Measurements from ENCODE around the gene CDSN.

CDSN gene

DNA sequence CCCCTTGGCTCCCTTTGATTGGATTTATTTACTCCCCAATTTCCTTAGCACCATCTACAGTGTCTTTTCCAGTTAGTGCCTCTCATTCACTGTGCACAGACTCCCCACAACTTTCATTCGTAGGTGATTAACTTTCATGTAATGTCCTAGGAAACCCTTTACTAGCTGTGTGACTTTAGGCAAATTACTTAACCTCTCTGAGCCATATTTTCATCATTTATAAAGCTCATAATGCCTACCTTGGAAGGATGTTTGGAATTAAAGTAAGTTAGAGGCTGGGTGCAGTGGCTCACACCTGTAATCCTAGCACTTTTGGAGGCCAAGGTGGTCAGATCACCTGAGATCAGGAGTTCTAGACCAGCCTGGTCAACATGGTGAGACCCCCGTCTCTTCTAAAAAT, 28.0 kb downstream of the CDSN start:
- Histone ChIP-seq H3K4me3 (ENCODE audit: low read depth in 1 of 2, low read length in 1 of 2) (no peak overlapping the region), H3K27ac (no peak overlapping the region), H3K27me3 (peaks cover 2% of the 10 kb centered on the region), H3K9me3 (no peaks in the 10 kb centered on the region), H3K36me3 (no peaks in the 10 kb centered on the region), H3K4me1 (ENCODE audit: control insufficient read depth in 1 of 2, insufficient read depth in 1 of 2, low read depth in 1 of 2, low read length in 1 of 2) (no peaks in the 10 kb centered on the region)
- TF ChIP-seq, protein P1, sequence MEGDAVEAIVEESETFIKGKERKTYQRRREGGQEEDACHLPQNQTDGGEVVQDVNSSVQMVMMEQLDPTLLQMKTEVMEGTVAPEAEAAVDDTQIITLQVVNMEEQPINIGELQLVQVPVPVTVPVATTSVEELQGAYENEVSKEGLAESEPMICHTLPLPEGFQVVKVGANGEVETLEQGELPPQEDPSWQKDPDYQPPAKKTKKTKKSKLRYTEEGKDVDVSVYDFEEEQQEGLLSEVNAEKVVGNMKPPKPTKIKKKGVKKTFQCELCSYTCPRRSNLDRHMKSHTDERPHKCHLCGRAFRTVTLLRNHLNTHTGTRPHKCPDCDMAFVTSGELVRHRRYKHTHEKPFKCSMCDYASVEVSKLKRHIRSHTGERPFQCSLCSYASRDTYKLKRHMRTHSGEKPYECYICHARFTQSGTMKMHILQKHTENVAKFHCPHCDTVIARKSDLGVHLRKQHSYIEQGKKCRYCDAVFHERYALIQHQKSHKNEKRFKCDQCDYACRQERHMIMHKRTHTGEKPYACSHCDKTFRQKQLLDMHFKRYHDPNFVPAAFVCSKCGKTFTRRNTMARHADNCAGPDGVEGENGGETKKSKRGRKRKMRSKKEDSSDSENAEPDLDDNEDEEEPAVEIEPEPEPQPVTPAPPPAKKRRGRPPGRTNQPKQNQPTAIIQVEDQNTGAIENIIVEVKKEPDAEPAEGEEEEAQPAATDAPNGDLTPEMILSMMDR (IDR thresholded peaks at IDR 0.05), result no peak

DNA sequence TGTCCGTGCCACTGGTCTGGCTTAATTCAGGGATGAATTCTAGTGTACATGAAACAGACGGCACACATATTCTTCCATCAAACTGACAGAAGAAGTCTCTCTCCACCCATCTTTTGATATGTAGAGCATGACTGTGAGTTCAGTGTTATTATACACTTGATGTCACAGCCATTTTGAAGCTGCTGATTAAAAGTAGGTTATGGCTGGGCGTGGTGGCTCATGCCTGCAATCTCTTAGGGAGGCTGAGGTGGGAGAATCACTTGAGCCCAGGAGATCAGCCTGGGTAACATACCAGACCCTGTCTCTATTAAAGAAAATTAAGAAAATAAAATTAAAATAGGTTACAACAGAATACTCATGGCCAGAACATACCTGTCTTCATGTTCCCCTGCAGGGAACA, 28.6 kb downstream of the CDSN start:
- Histone ChIP-seq H3K27me3 (peaks cover 8% of the 10 kb centered on the region), H3K4me1 (ENCODE audit: control insufficient read depth in 1 of 2, insufficient read depth in 1 of 2, low read depth in 1 of 2, low read length in 1 of 2) (no peaks in the 10 kb centered on the region), H3K9me3 (no peaks in the 10 kb centered on the region), H3K36me3 (no peaks in the 10 kb centered on the region), H3K27ac (no peak overlapping the region), H3K4me3 (ENCODE audit: low read depth in 1 of 2, low read length in 1 of 2) (no peak overlapping the region)
- TF ChIP-seq, protein P1 (IDR thresholded peaks at IDR 0.05), result no peak

DNA sequence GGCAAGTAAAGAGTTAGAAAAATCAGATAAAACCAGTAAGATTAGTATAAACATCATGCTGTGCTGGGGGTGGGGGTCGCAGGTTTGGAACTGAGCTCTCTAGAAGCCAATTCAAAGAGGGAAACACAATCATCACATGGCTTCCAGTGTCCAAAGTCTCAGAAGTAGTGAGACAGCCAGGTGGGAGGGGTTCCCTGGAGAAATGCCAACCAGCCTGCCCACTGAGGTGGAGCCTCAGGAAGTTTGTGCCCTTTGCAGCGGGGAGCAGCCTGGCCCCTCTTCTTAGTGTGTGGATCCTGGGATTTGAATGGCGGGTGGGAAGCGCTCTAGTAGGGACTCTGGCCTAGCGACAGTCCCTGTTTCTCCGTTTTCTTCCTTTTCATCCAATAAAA, 29.3 kb downstream of the CDSN start:
- H3K36me3 ChIP-seq, result no peaks in the 10 kb centered on the region
- H3K27ac ChIP-seq, result no peak overlapping the region
- no peaks in the 10 kb centered on the region for H3K4me1 ChIP-seq (ENCODE audit: control insufficient read depth in 1 of 2, insufficient read depth in 1 of 2, low read depth in 1 of 2, low read length in 1 of 2)
- H3K27me3 ChIP-seq, result peaks cover 15% of the 10 kb centered on the region
- no peaks in the 10 kb centered on the region for H3K9me3 ChIP-seq
- TF ChIP-seq, protein P1 (IDR thresholded peaks at IDR 0.05), result no peak
- no peak overlapping the region for H3K4me3 ChIP-seq (ENCODE audit: low read depth in 1 of 2, low read length in 1 of 2)

DNA sequence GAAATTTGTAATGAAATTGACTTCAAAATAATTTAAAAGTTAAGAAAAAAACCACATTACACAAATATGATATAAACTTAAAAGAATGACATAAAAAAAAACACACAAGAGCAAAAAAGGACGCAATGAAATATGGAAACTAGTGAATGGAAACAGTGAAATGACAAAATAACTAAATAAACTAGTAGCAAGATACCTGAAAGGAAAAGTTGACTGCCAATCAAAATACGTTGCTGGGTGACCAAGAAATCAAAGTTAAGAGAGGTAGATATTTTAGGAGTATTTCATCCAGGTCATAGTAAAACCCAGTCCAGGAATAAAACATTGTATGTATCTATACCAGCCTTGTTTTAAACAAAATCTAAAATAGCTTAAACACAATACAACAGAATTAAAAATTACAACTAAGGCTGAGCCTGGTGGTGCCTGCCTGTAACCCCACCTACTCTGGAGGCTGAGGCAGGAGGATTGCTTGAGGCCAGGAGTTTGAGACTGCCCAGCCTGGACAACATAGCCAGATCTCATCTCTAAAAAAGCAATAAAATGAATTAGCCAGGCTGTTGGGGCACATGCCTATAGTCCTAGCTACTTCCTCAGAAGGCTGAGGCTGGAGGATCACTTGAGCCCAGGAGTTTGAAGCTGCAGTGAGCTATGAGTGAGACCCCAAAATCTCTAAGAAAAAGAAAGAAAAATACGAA, 29.8 kb downstream of the CDSN start:
- Histone ChIP-seq H3K4me3 (ENCODE audit: low read depth in 1 of 2, low read length in 1 of 2) (no peak overlapping the region), H3K27me3 (peaks cover 21% of the 10 kb centered on the region), H3K4me1 (ENCODE audit: control insufficient read depth in 1 of 2, insufficient read depth in 1 of 2, low read depth in 1 of 2, low read length in 1 of 2) (no peaks in the 10 kb centered on the region), H3K36me3 (no peaks in the 10 kb centered on the region), H3K9me3 (no peaks in the 10 kb centered on the region), H3K27ac (no peak overlapping the region)
- TF ChIP-seq, protein P1 (IDR thresholded peaks at IDR 0.05), result no peak

DNA sequence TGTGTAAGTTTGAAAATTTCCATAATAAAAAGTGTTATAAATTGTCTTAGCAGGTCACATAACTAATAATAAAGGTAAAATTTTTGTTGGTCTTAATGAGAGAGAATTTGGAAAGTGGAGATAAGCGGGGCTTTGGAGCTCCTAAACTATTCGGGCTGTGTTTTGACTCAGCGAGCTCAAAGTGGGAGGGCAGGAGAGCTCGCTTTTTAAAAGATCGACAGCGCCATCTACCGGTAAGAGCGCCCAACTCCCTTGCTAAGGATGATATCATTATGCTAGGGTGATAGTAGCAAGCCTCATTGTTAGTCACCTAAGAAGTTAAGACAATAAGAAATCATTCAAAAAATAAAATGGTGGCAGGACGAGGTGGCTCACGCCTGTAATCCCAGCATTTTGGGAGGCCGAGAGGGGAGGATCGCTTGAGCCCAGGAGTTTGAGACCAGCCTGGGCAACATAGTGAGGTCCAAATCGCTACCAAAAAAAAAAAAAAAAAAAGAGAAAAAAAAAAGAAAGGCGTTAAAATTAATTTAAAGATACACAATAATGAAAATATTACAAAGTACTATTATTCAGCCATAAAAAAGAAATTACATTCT, 32.7 kb downstream of the CDSN start:
- H3K4me1 ChIP-seq (ENCODE audit: control insufficient read depth in 1 of 2, insufficient read depth in 1 of 2, low read depth in 1 of 2, low read length in 1 of 2), result no peaks in the 10 kb centered on the region
- TF ChIP-seq, protein P1 (IDR thresholded peaks at IDR 0.05), result peak; percentile 74

More for the DNA sequence above, 32.7 kb downstream of the CDSN start:
- no peak overlapping the region for H3K4me3 ChIP-seq (ENCODE audit: low read depth in 1 of 2, low read length in 1 of 2)
- H3K27me3 ChIP-seq, result peaks cover 27% of the 10 kb centered on the region
- H3K9me3 ChIP-seq, result no peaks in the 10 kb centered on the region
- H3K27ac ChIP-seq, result no peak overlapping the region
- no peaks in the 10 kb centered on the region for H3K36me3 ChIP-seq
